Measurements from ENCODE around the gene CTIF.

The CTIF gene

DNA sequence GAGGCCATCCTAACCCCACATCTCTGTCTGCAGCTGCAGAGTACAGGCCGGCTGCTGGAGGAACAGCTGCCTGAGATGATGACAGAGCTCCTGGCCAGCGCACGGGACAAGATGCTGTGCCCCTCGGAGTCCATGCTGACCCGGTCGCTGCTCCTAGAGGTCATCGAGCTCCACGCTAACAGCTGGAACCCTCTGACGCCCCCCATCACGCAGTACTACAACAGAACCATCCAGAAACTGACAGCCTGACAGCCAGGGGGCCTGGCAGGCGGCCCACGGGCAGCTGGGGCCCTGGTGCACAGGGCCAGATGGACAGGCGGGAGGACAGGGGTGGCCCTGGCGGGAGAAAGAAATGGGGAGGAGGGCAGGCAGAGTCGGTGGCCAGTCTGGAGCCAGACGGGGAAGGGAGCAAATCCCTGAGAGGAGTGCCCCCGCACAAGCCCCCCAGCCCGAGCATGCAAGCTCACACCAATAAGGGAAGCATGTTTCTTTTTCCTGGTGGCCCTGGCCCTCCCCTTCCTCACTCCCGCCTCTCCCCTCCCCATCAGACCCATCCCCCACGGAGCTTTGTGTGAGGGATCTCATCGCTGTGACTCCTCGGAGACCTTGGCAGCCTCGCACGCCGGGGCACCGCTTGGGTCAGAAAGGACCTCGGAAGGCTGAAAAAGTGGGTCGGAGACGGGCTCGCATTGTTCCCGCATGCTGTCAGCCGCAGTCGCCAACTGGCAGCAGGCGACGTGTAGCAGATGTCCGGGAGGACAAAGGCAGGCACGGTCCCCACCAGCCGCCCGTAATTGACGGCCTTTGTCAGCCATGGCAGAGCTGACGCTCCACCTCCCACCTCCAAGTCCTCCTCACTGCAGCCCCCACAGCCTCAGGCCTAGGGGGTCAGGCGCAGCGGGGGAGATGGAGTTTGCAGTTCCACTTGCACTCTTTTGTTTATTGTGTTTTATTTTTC, 320.8 kb downstream of the CTIF start:
- no peak for DNase-seq (ENCODE audit: low read depth)
- H3K4me3 ChIP-seq (ENCODE audit: low read depth, low read length): no peak overlapping the region
- TF ChIP-seq, protein P1, sequence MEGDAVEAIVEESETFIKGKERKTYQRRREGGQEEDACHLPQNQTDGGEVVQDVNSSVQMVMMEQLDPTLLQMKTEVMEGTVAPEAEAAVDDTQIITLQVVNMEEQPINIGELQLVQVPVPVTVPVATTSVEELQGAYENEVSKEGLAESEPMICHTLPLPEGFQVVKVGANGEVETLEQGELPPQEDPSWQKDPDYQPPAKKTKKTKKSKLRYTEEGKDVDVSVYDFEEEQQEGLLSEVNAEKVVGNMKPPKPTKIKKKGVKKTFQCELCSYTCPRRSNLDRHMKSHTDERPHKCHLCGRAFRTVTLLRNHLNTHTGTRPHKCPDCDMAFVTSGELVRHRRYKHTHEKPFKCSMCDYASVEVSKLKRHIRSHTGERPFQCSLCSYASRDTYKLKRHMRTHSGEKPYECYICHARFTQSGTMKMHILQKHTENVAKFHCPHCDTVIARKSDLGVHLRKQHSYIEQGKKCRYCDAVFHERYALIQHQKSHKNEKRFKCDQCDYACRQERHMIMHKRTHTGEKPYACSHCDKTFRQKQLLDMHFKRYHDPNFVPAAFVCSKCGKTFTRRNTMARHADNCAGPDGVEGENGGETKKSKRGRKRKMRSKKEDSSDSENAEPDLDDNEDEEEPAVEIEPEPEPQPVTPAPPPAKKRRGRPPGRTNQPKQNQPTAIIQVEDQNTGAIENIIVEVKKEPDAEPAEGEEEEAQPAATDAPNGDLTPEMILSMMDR (IDR thresholded peaks at IDR 0.05; ENCODE audit: insufficient read depth, low read depth, low read length, missing control alignments): no peak

DNA sequence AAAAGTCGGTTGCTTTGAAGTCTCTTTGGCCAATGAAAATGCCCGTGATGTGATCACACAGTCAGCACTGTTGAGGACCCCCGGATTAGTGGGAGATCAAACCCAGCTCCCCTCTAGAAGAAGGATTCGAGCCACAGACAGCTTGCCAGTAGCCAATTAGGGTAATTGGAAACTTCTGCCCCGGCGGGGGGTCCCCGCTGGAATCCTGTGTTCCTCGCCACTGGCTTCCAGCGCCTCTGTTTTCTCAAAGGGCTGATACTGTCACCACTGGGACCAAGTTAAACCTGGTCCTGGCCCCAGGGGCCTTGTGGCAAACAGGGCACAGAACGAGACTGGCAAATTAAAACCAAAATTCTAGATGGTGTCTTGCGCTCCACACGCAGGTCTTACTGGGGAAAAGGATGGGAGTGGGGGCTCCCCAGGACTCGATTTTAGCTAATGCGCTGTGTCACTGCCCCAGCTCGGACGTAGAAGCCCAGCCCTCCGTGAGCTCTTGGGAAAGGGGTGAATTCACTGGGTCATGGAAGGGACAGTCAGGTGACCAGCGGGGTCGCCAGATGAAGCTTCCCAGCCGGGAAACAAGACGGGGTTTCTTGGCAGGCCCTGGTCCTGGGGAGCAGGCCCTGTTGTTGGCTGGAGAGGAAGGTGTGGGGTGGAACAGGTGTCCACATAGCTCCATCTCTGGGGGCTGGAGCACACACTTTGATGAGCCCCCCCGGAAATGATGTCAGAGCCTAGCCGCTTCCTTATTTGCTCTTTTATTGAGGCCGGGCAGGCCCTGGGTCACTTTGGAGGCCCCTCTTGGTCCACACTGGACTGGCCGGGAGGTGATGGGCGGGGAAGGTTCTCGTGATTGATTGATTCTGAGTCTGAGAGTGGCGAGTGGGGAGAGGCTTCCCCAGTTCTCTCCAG, 321.7 kb downstream of the CTIF start:
- no peak for DNase-seq (ENCODE audit: low read depth)
- TF ChIP-seq, protein P1 (IDR thresholded peaks at IDR 0.05; ENCODE audit: insufficient read depth, low read depth, low read length, missing control alignments): no peak
- no peak overlapping the region for H3K4me3 ChIP-seq (ENCODE audit: low read depth, low read length)

DNA sequence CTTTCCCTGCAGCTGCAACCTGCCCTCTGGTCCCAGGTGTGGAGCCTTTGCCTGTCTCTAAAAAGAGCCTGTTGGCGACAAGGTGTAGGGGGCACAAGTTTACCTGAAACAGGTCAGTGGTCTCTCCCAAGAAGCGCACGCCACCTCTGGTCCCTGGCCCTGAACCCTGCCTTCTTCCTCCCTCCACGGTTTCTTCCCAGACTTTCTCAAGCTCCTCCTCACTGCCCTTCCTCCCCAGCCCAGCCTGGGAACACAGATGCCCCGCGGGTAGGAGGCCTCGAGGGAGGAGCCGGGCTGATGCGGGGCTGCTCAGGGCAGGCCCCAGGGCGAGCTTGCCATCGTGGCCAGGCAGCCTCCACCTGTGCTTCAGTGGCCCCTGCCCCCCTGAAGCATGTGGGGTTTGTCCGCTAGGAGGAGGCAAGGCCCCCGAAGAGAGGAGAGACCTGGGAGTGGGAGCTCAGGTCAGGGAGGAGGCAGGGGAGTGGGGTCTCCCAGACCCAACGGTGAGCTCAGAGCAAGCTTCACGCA, 322.4 kb downstream of the CTIF start:
- TF ChIP-seq, protein P1 (IDR thresholded peaks at IDR 0.05; ENCODE audit: insufficient read depth, low read depth, low read length, missing control alignments): no peak
- no peak overlapping the region for H3K4me3 ChIP-seq (ENCODE audit: low read depth, low read length)
- no peak for DNase-seq (ENCODE audit: low read depth)

DNA sequence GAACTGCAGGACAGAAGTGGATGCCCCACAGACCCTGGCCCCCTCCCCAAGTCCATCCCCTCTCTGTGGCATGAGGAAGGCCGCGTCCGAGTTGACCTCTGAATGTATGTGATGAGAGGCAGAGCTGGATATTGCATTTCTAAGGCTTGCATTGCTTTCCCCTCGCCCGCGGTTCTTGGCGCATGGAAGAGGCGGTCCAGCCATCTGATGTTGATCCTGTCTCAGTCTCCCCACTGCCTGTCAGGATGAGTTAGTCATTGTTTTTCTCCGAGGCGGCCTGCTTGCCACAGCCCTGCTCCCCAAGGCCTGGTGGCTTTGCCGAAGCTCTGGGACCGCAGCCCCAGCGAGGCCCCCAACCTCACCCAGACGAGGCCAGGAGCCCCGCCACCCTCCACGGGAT, 323.3 kb downstream of the CTIF start:
- no peak for DNase-seq (ENCODE audit: low read depth)
- no peak overlapping the region for H3K4me3 ChIP-seq (ENCODE audit: low read depth, low read length)
- TF ChIP-seq, protein P1 (IDR thresholded peaks at IDR 0.05; ENCODE audit: insufficient read depth, low read depth, low read length, missing control alignments): no peak

DNA sequence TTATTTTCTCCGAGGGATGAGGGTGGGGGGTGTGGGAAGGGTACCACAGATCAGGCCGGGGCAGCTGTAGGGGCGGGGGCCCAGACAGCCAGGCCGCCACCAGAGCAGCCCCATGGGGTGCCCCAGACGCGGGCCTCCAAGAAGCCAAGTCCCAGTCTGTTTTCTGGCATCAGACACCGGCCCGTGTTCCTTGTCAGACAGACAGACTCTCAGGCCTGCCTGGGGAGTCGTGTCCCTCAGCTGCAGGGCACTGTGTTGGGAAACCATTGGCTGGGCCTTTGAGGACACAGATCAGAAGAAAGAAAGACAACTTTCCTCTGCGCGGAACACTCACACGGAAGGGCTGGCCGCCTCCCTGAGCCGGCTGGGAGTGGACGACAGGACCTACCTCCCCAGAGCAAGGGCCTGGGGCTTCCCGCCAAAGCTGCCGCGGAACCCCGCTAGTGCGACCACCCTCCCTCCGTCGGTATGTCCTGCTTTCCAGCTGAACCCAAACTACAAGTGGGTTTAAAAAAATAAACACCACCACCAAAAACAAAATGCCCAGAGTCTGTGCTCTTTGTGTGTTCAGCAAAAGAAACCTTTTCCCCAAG, 323.9 kb downstream of the CTIF start:
- TF ChIP-seq, protein P1 (IDR thresholded peaks at IDR 0.05; ENCODE audit: insufficient read depth, low read depth, low read length, missing control alignments): no peak
- DNase-seq (ENCODE audit: low read depth): no peak
- no peak overlapping the region for H3K4me3 ChIP-seq (ENCODE audit: low read depth, low read length)

DNA sequence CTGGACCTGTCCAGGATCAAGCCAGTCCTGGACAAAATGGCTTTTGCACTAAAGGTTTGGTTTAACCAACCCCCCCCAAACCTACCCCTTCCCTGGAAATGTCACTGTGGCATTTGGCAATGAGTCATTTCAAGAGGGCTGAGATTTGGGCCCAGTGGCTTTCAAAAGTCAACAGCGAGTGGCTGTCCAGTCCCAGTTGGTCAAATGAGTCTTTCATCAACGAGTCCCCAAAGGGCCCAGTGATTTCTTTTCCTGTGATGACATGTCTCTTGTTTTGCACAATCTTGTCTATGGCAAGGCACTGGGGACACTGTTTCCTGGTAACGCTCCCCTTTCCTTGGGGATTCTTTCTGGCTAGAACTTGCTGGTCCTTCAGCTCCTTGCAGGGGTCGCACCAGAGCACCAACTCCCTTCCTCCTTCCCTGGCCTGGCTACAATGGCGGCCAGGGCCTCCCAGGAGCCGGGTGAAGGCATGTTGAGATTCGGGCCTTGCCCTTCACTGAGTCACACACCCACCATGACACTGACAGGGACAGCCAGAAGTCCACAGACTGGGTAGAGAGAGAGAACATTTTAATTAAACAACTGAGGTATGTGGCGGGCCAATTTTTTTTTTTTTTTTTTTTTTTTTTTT, 324.7 kb downstream of the CTIF start:
- TF ChIP-seq, protein P1 (IDR thresholded peaks at IDR 0.05; ENCODE audit: insufficient read depth, low read depth, low read length, missing control alignments): no peak
- DNase-seq (ENCODE audit: low read depth): no peak
- no peak overlapping the region for H3K4me3 ChIP-seq (ENCODE audit: low read depth, low read length)
